Measurements from ENCODE around the gene GALNTL6.
"Not testable (repeated sequence)": the region's sequence is repeated elsewhere in the genome, so short reads cannot be mapped to it uniquely, and the experiment has no call there.

Gene GALNTL6

DNA sequence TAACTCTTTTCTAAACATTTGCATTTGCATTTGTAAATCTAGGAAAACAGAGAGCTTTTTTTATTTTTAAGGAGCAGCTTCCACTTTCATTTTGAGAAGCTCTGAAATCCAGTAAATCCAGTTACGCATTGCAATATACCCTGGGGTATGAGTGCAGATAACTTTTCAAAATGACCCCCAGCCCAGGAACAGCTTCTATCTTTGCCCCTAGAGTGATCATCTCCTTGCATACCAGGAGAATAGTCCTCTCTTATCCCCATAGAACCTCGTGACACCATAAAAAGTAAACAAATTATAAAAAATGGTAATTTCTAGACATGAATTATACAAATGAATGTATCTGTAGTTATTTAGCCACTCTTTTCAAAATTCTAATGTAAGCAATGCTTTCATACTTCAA is 1063.2 kb downstream of the GALNTL6 start:
- Mint-ChIP-seq H3K36me3 (ENCODE audit: low read depth) (no peaks in the 10 kb centered on the region), H3K4me1 (no peaks in the 10 kb centered on the region), H3K4me3 (no peak overlapping the region), H3K27me3 (ENCODE audit: low read depth, poor library complexity) (no peaks in the 10 kb centered on the region), H3K9me3 (no peaks in the 10 kb centered on the region), H3K27ac (no peak overlapping the region)
- no peak for DNase-seq
- TF ChIP-seq, protein P1, sequence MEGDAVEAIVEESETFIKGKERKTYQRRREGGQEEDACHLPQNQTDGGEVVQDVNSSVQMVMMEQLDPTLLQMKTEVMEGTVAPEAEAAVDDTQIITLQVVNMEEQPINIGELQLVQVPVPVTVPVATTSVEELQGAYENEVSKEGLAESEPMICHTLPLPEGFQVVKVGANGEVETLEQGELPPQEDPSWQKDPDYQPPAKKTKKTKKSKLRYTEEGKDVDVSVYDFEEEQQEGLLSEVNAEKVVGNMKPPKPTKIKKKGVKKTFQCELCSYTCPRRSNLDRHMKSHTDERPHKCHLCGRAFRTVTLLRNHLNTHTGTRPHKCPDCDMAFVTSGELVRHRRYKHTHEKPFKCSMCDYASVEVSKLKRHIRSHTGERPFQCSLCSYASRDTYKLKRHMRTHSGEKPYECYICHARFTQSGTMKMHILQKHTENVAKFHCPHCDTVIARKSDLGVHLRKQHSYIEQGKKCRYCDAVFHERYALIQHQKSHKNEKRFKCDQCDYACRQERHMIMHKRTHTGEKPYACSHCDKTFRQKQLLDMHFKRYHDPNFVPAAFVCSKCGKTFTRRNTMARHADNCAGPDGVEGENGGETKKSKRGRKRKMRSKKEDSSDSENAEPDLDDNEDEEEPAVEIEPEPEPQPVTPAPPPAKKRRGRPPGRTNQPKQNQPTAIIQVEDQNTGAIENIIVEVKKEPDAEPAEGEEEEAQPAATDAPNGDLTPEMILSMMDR (IDR thresholded peaks at IDR 0.05) = no peak

DNA sequence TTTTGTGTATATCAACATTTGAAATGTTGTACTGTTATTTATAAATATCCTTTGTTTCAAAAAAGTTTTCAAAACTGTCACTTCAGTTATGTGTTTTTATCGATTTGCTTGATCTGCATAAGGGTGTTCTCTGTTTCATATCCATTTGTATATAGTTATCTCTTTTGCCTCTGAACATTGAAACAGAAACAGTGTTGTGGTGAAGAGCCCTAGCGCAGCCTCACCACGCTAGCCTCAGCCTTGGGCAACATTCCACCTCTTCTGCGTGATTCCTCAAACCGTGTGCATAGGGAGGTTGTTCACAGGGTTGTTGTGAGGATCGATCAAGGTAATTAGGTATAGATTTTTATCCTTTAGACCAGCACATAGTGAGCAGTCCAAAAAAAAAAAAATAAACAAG is 1068.4 kb downstream of the GALNTL6 start:
- H3K27me3 Mint-ChIP-seq (ENCODE audit: low read depth, poor library complexity) = peaks cover 9% of the 10 kb centered on the region
- H3K4me3 Mint-ChIP-seq = no peak overlapping the region
- no peaks in the 10 kb centered on the region for H3K4me1 Mint-ChIP-seq
- no peaks in the 10 kb centered on the region for H3K36me3 Mint-ChIP-seq (ENCODE audit: low read depth)
- DNase-seq = no peak
- H3K9me3 Mint-ChIP-seq = peaks cover 8% of the 10 kb centered on the region
- no peak overlapping the region for H3K27ac Mint-ChIP-seq
- TF ChIP-seq, protein P1 (IDR thresholded peaks at IDR 0.05) = no peak

DNA sequence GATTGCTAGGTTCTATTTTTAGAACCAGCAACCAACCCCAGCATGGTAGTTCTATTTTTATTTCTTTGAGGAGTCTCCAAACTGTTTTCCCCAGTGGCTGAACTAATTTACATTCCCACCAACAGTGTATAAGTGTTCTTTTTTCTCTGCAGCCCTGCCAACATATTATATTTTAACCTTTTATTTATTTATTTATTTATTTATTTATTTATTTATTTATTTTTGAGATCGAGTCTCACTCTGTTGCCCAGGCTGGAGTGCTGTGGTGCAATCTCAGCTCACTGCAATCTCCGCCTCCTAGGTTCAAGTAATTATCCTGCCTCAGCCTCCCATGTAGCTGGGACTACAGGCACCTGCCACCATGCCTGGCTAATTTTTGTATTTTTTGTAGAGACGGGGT is 1074.2 kb downstream of the GALNTL6 start:
- H3K27me3 Mint-ChIP-seq (ENCODE audit: low read depth, poor library complexity); H3K4me3 Mint-ChIP-seq; H3K4me1 Mint-ChIP-seq; H3K27ac Mint-ChIP-seq; H3K36me3 Mint-ChIP-seq (ENCODE audit: low read depth); DNase-seq: not testable (repeated sequence)
- H3K9me3 Mint-ChIP-seq = peaks cover 28% of the 10 kb centered on the region

DNA sequence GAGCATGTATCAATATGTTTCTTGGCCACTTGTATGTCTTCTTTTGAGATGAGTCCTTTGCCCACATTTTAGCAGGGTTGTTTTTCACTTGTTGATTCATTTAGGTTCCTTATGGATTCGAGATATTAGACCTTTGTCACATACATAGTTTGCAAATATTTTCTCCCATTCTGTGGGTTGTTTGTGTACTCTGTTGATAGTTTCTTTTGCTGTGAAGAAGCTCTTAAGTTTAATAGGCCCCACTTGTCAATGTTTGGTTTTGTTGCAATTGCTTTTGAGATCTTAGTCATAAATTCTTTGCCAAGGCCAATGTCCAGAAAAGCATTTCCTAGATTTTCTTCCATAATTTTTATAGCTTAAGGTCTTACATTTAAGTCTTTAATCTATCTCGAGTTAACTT is 1074.8 kb downstream of the GALNTL6 start:
- H3K9me3 Mint-ChIP-seq = peaks cover 28% of the 10 kb centered on the region
- H3K4me3 Mint-ChIP-seq = no peak overlapping the region
- no peak for DNase-seq
- H3K36me3 Mint-ChIP-seq (ENCODE audit: low read depth) = no peaks in the 10 kb centered on the region
- TF ChIP-seq, protein P1 (IDR thresholded peaks at IDR 0.05) = no peak
- no peaks in the 10 kb centered on the region for H3K4me1 Mint-ChIP-seq
- H3K27me3 Mint-ChIP-seq (ENCODE audit: low read depth, poor library complexity) = peaks cover 9% of the 10 kb centered on the region
- no peak overlapping the region for H3K27ac Mint-ChIP-seq

DNA sequence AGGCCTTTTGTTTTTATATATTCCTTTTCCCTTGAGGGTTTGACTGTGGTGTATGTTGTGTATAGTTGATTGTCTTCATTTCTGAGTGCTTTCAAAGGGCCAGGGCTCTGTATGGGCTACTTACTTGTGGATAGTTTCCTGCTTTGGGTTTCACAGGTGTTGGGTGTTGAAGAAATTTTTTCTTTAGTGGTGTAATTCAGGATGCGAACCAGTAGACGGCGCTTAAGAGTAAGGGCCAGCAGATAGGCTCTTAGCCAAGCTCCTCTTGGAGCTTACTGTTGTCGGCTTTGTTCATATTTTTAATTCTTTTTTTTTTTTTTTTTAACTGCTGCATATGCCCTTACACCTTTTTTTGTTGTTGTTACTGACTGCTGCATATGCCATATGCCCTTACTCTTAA is 1079.1 kb downstream of the GALNTL6 start:
- no peaks in the 10 kb centered on the region for H3K27me3 Mint-ChIP-seq (ENCODE audit: low read depth, poor library complexity)
- DNase-seq = no peak
- H3K27ac Mint-ChIP-seq = no peak overlapping the region
- TF ChIP-seq, protein P1 (IDR thresholded peaks at IDR 0.05) = peak; percentile 55
- no peaks in the 10 kb centered on the region for H3K4me1 Mint-ChIP-seq
- H3K36me3 Mint-ChIP-seq (ENCODE audit: low read depth) = peaks cover 5% of the 10 kb centered on the region
- peaks cover 49% of the 10 kb centered on the region for H3K9me3 Mint-ChIP-seq
- no peak overlapping the region for H3K4me3 Mint-ChIP-seq

DNA sequence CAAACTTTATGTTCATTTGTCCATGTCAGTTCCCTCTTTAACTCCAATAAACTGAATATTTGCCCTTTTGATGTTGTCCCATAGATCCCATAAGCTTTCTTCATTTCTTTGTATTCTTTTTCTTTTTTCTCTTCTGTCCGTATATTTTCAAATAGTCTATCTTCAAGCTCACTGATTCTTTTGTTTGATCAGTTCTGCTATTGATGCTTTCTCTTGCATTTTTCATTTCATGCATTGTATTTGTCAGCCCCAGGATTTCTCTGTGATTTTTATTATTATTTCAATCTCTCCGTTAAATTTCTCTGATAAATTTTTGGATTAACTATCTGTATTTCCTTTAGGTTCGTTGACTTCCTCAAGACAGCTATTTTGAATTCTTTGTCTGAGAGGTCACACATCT is 1082.5 kb downstream of the GALNTL6 start:
- Mint-ChIP-seq H3K4me3 (no peak overlapping the region), H3K36me3 (ENCODE audit: low read depth) (peaks cover 5% of the 10 kb centered on the region), H3K27ac (no peak overlapping the region)

More for the DNA sequence above, 1082.5 kb downstream of the GALNTL6 start:
- TF ChIP-seq, protein P1 (IDR thresholded peaks at IDR 0.05) = no peak
- peaks cover 49% of the 10 kb centered on the region for H3K9me3 Mint-ChIP-seq
- no peaks in the 10 kb centered on the region for H3K27me3 Mint-ChIP-seq (ENCODE audit: low read depth, poor library complexity)
- DNase-seq = no peak
- H3K4me1 Mint-ChIP-seq = peaks cover under 1% of the 10 kb centered on the region
